Subcutaneous adipose tissue (tissue), 4 donors: Measurements from ENCODE around the gene DPEP3. TPM values are rescaled to one million over a fixed set of nuclear protein-coding genes. Genes with fewer than 3 reads are reported as not detected.

Source experiments
- CTCF ChIP-seq: fragments of 450-650 bp; IDR thresholded peaks from one replicate; pipeline ENCODE4 v1.5.1; 2016; ENCODE audit warnings: low read depth, mild to moderate bottlenecking, control low read depth, antibody characterized with exemption, moderate library complexity
- total RNA-seq, 4 donors: library from RNA; depleted of rRNA; stranded (reverse); fragments of >200 nt; gene quantifications; one replicate each; pipeline ENCODE4 v1.1.0, GENCODE V29; 2016

Gene DPEP3
- total RNA-seq, result under 1 TPM in 1 of 4 donors, not detected in 3; 0.22 TPM

- no peak for TF ChIP-seq CTCF
These were observed at the start of gene DPEP3 for GRCh38 chr16:67979955-67980678. TSS of gene DPEP3 (minus strand) at chr16:67980499. CDS start at chr16:67980380, 119 bp downstream.

GRCh38 chr16:68028996-68029395 lies 48.7 kb upstream of the DPEP3 start:
- TF ChIP-seq CTCF, result no peak

GRCh38 chr16:68022728-68023537 lies 42.6 kb upstream of the DPEP3 start, which contains the start of the genes DDX28 and DUS2:
TSS of gene DDX28 (minus strand) at chr16:68023232. CDS start at chr16:68023202, 30 bp downstream.
TSS of gene DUS2 (plus strand) at chr16:68023284. CDS start at chr16:68038024, 14,740 bp downstream.
- no peak for TF ChIP-seq CTCF

GRCh38 chr16:68022278-68022727 lies 42.0 kb upstream of the DPEP3 start:
- TF ChIP-seq CTCF, result no peak

GRCh38 chr16:68021490-68021889 lies 41.2 kb upstream of the DPEP3 start:
- no peak for TF ChIP-seq CTCF

GRCh38 chr16:68019167-68019680 lies 38.9 kb upstream of the DPEP3 start:
- TF ChIP-seq CTCF, result no peak

- TF ChIP-seq CTCF, result no peak
These were observed 35.4 kb upstream of the DPEP3 start, which contains the start of gene DPEP2NB for GRCh38 chr16:68015681-68016080. TSS of gene DPEP2NB (minus strand) at chr16:68015911. CDS start at chr16:68015770, 141 bp downstream.
